HG02973 (cell line): ENCODE results near the gene LILRB4.
"Not testable (repeated sequence)": the region's sequence is repeated elsewhere in the genome, so short reads cannot be mapped to it uniquely, and the experiment has no call there.

Source experiments
- ATAC-seq: cut with Tn5 transposase; IDR thresholded peaks from one replicate; pipeline ENCODE4 v1.9.1; 2021; ENCODE audit warnings: moderate library complexity; ENCODE audit not compliant: unreplicated experiment

Gene LILRB4

DNA sequence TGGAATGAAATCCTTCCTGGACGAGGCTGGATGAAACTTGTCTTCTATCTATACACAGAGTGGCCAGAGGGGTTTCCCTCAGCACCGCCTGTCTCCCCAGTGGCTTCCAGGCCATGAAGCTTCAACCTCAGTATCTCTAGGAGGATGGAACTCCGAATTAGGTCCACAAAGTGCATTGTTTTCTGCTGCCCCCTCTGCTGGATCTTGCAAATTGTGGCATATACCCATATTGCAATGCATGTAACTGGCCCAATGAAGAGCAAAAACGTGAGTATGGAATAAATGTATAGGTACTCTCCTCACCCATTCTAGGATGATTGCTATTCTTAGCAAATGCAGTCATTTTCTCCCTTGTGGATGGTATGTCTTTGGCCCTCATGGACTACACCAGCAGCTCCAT lies 14.7 kb upstream of the LILRB4 start:
- ATAC-seq: no peak

DNA sequence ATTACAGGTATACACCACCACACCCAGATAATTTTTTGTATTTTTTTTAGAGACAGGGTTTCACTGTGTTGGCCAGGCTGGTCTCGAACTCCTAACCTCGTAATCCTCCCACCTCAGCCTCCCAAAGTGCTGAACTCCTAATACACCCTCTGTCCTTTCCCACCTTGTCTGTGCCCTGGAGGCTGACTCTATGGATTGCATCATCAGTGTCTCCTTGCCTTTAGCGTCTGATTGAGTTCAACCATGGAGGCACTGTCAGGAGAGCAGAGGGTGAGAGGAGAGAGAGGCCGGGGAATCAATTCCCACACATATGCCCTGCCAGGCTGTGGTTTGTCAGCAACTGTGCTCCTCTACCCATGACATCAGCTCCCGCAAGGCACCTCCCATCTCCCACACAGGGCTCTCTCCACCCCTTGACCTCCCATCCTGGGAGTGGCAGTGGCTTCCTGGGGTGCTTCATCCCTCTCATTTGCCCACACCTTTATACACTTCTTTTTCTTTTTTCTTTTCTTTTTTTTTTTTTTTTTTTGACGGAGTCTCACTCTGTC lies 12.6 kb upstream of the LILRB4 start:
- no peak for ATAC-seq

DNA sequence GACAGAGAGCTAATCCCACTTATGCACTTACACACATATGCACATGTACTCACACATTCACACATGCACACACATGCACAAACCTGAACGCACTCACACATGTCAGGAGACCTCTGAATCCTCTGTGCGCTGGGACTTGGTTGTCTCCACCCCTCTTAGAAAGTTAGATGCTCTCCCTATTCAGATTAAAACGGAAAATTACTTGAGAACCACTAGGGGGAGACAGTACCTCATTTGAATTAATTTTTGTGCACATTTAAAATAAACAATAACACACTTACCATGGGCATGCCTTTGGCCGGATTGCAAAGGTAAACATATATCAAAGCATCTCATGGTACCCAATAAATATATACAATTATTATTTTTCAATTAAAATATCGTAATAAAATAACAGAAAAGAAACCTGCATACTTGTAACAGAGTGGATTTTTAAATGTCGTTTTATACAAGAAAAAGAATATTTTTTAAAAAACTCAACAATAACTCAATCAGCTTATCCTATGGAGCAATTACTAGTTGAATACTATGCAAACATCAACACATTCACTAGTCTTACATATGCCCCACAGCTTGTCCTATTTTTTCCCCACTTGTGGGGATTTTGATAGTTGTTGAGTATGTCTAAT lies 9.5 kb upstream of the LILRB4 start:
- no peak for ATAC-seq

DNA sequence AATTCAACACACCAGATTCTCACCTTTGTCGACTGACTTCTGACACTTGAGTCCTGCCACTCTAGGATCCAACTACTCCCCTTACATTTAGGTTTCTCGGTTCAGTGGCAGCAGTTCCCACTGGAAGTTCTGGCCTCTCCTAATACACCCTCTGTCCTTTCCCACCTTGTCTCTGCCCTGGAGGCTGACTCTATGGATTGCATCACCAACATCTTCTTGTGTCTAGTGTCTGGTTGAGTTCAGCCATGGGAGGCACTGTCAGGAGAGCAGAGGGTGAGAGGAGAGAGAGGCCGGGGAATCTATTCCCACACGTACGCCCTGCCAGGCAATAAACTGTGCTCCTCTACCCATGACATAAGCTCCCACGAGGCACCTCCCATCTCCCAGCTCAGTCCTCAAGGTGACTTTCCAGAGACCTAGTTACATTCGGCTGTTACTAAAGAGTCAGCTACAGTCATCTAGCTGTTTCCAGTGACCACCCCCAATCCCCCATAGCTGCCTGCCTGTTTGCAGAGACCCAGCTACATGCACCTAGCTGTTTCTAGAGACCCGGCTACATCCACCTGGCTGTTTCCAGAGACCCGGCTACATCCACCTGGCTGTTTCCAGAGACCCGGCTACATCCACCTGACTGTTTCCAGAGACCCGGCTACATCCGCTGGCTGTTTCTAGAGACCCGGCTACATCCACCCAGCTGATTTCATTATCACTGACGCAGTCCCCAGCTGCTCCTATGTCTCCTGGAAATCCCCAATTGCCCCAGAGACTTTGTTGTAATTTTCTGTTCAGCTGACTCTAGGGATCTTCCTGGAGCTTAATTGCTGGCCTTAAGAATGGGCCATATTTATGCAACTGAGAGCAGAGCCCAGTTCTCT lies 8.1 kb upstream of the LILRB4 start:
- ATAC-seq: no peak

DNA sequence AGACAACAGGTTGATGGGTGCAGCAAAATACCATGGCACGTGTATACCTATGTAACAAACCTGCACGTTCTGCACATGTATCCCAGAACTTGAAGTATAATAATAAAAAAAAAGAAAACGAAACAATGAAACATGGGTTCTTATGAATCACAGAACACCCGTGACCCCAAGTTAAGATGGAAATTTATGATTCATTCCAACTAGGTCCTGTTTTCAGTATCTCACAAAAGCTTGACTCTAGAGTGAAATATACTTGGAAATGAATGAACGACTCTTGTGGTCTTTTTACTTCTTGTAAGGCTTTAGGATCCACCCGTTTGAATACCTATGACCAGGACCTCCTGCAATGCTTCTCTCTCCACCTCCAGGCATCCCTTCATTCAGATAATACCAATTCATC lies 3.5 kb upstream of the LILRB4 start:
- ATAC-seq: no peak

DNA sequence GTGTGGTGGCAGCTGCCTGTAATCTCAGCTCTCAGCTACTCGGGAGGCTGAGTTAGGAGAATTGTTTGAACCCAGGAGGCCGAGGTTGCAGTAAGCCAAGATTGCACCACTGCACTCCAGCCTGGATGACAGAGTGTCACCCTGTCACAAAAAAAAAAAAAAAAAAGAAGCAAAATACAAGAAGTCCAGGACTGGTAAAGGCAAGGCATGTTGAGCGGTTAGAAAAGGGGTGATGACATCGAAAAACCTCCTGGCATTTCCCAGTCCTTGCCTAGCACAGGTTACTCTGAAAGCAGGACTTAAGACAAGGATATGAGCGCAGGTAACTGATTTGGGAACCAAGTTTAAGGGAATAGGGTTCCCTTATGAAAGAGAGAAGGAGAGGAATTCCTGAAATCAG lies 2.5 kb upstream of the LILRB4 start:
- no peak for ATAC-seq

DNA sequence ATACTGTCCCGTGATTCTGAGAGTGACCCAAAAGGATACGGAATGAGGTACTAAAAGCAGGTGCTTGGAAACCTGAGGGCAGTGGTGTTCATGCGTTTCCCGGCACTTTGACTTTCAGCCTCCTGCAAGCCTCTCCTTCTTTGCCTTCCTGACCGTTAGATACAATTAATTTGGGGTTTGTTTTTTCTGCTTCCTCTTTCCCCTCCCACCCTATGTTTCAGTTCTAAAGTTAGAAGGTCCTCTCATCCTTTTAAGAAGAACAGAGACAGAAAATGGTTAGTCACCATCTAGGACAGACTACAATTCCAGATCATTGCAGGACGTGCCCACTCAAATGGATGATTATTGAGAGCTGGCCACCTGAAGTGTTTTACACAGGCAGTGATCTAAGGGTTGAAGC lies 1.8 kb upstream of the LILRB4 start:
- ATAC-seq: no peak

DNA sequence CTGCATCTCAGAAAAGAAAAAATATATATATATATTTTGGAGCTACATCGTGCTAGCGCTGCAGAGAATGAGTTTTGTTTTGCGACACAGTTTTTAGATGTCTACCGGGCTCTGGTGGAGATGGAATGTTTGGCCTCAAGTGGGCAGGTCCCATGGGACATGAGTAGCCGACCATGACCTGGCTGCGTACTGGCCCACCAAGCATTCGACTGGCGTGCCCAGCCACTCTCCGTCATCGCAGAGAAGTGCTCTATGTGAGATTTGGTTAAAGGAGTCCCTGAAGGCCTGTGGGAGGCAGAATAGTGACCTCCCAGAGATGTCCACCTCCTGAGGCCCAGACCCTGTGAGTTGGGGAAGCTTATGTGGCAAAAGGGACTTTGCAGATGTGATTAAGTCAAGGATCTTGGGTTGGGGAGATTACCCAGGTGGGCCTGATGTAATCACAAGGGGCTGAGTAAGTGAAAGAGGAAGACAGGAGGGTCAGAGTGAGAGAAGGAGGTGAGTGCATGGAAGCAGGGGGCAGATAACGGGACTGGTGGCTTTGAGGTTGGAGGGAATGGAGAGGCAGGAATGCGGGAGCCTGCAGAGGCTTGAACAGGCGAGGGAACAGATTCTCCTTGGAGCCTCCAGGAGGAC lies 821 bp upstream of the LILRB4 start:
- ATAC-seq: no peak

DNA sequence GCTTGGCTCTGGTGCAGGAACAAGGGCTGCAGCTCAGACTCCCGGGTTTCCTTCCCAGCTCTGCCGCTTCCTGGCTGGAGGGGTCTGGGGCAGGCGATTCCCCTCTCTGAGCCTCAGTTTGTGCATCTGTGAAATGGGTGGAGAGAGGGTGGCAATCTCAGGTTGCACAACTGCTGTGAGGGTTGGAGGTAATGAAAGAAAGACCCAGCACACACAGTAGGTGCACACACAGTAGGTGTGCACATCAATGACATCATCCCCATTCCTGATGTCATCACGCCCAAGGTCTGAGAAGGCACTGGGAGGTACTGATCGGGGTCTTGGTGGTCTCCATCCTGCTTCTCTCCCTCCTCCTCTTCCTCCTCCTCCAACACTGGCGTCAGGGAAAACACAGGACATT lies 2.7 kb downstream of the LILRB4 start:
- ATAC-seq: no peak

DNA sequence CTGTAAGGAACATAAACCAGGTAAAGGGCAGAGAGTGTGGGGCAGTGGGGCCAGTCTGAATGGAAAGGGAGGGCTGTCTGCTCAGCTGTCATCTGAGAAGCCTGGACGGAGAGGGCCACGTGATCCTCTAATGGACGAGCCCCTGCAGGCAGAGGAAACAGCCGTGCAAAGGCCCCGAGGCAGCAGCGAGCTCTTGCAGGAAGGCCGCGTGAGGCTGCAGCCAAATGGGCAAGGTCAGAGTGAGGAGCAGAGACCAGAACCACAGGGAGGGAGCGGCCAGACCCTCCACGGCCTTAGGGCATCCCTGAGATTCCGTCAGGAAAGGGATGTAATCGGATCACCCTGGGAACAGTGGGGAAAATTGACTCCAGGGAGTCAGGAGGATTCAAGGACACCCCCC lies 4.4 kb downstream of the LILRB4 start:
- ATAC-seq: no peak

DNA sequence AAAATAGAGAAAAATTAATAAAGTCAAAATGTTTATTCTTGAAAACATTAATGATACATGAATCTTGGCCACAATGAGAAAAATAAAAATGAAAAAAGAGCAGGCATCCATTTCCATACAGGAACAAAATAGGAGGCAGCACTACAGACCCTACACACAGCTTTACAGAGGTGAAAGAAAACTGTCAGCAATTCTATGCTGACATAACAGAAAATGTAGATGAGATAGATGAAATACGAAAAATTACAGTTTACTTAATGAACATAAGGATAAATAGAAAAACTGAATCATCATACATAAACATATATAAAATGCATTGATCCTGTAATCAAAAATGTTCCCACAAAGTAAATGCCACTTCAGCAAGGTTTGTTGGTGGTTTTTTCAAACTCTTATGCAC lies 5.6 kb downstream of the LILRB4 start:
- no peak for ATAC-seq

DNA sequence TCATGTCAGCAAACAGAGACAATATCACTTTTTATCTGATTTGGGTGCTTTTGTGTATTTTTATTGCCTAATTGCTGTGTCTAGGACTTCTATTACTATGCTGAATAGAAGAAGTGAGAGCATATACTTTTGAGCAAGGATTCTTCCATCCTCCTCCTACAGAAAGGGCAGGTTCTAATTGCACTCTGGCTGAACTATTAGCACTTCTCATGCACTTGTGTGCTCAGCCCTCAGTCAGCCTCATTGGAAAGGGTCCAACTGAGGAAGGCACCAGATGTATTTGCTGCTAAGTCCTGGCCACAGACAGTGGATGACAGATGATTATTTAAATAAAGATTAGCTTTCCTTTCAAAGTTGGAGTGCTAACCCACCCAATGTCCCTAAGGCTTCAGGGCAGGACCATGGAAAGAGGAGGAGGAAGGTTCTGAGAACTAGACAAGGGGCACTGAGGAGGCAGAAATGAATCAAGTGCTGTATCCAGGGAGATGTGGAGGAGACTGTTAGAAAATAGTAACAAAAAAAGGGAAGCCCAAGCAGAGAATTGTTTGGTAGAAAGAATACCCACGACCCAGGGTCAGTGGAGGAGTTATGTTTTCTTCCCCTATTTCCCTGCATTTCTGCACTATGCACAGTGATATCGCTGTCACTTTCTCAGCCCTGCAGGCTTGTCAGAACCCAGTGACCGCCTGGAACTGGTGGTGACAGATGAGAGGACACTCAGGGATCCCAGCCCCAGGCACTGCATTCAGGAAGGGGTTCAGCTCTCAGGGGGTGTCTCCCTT lies 8.0 kb downstream of the LILRB4 start:
- no peak for ATAC-seq

DNA sequence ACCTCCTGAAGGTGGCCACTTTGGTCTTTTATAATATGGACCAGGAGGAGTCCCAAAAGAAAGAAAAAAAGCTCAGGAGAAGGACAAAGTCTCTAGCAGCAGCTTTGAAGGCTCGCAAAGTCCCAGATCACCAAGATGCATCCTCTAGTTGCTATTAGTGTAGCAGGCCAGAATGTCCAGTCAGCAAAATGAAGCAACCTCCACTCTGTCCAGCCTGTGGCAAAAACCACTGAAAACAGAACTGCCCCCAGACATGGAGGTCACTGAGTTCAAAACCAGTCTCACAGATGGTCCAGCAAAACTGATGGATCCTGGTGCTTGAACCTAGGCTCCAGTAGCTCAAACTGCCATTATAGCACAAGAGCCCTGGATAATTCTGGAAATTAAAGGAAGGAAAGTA lies 10.4 kb downstream of the LILRB4 start:
- no peak for ATAC-seq

DNA sequence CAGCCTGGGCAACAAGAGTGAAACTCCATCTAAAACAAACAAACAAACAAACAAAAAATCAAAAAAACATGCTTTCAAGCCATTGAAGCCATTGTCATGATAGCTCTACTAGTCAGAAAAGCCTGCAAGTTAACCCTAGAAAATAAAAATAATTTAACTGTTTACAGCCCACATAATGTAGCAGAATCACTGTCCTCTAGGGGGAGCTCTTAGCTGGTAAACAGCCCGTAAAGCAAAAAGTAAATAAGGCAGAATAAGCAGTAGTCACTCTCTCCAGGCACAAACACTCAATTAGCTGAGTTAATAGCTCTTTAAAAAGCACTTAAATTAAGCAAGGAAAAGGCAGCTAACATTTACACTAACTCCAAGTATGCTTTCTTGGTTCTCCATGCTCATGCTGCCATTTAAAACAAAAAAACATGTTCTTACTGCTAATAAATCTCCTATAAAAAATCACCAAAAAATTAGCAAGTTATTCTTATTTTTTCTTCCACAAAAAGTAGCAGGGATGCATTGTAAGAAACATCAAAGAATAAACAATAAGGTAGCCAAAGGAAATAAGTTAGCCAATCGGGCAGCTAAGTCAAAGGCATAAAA lies 11.3 kb downstream of the LILRB4 start:
- no peak for ATAC-seq

DNA sequence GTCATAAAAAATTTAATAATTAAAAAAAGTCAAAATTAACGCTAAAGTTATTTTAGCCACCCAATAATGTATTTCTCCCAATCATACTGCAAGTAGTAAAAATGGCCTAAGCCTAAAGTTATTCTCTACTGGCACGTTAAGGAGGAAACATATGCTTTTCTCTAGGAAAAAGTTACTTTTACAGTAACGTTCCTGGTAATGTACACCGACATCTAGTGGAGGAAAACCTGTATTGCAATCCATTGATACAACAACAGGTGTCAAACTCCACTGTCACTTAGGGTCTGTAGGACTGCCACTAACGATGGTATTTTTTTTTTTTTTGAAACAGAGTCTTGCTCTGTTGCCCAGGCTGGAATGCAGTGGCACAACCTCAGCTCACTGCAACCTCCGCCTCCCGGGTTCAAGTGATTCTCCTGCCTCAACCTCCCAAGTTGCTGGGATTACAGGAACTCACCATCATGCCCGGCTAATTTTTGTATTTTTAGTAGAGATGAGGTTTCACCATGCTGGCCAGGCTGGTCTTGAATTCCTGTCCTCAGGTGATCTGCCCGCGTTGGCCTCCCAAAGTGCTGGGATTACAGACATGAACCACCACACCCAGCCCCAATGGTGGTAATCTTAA lies 13.5 kb downstream of the LILRB4 start:
- ATAC-seq: not testable (repeated sequence)

DNA sequence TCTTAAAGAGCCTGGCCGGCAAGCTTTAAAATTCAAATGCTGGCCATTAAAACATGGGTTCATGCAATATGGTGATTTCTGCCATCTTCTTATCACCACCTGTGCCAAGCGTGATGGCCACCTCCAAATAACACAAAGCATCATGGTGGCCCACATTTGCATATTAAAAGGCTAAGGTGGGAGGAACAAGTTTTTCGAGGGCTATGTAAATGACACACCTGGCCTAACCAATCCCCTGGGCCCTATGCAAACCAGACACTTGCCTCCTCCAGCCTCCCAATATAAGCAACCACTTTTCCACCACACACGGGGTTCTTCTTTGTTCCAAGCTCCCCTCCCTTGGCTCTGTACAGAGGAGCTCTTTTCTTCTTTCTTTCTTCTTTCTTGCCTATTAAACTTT lies 14.4 kb downstream of the LILRB4 start:
- no peak for ATAC-seq

DNA sequence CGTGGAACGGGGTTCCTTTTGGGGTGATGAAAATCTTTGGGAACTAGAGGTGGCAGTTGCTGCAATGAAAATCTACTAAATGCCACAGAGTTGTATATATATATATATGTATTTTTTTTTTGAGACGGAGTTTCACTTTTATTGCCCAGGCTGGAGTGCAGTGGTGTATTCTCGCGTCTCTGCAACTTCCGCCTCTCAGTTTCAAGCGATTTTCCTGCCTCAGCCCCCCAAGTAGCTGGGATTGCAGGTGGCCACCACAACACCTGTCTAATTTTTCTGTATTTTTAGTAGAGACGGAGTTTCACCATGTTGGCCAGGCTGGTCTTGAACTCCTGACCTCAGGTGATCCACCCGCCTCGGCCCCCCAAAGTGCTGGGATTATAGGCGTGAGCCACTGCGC lies 18.8 kb downstream of the LILRB4 start:
- not testable (repeated sequence) for ATAC-seq

DNA sequence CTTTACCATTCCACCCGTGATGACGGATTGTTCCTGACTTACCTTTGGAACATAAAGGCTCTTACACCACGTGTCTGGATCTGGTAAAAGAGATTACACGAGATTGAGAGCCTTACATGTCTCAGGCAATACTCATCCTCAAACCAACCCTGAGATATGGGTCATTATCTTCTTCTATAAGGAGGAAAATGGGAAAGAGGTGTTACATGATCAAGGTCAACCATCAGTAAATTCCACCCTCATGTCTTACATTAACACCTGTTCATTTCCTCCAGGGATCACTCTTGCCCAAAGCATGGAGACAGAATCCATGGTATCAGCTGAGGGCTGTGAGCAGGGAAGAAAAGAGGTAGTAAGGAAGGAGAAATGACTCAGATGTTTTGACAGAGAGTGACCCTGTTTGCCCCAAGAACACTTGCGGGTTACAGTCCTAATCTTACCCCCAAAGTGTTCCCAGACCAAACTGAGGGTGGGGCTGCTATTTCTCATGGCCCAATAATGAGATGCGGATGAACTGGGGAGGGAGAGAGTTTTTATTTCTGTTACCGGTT lies 19.6 kb downstream of the LILRB4 start:
- no peak for ATAC-seq

DNA sequence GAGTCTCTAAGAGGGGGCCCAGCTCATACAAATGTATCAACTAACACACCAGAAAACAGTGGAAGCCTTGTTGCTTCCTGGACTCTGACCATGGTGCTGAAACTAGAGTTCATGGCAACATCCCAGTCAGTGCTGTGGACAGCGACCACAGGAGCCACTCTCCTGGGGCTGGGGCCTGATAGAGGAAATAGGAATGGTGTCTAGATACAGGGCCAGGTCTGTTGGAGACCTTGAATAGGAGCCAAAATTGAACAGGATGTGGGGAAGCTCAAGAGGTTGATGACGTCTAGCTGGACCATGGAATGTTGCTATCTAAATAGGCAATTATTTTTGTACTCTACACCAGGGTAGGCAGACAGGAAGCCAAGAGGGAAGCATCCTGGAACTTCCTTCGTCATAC lies 21.7 kb downstream of the LILRB4 start:
- ATAC-seq: no peak
